ENCODE measurements around the gene TRIM46. TPM values are rescaled to one million over a fixed set of nuclear protein-coding genes. Genes with fewer than 3 reads are reported as not detected.

TRIM46 gene
- total and polyA plus RNA-seq, 2 of the 13 experiments (the other 11 are each of a cell fraction or from before 2014, with no cell fraction given): 0.04 to 0.09 TPM

DNA sequence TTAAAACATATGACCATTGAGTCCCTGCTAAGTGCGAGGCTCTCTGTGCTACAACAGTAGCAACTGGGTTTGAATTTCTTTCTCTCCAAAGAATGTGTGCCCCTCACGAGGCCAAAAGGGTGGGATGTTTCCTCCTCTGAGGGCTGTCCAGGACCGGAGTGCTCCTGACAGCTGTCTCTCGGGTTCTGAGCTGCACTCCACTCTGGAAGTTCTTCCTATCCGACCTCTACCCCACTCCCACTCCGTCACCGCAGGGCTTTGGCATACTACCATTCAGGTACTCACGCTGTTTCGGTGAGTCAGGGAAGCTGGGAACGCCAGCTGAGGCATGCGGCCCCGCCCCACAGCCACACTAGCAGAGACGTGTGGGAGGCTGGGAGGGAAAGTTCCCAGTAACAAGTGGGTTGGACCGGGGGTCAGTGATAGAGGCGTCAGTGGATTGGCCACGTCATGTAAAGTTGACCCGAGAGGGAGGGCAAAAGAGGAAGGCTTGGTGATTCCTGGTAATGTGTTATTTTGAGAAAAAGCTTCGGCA lies 38.7 kb upstream of the TRIM46 start (continued):
- TF ChIP-seq, protein P1, sequence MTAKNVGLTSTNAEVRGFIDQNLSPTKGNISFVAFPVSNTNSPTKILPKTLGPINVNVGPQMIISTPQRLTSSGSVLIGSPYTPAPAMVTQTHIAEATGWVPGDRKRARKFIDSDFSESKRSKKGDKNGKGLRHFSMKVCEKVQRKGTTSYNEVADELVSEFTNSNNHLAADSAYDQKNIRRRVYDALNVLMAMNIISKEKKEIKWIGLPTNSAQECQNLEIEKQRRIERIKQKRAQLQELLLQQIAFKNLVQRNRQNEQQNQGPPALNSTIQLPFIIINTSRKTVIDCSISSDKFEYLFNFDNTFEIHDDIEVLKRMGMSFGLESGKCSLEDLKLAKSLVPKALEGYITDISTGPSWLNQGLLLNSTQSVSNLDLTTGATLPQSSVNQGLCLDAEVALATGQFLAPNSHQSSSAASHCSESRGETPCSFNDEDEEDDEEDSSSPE (CRISPR knock-in tag; IDR thresholded peaks at IDR 0.05): peak; percentile 36; the same call in 1 of the 2 replicates
- TF ChIP-seq FOXK2 (IDR thresholded peaks at IDR 0.05) (0 out of 2 replicates have a peak, but pooled peaks have one; percentile 31), ZNF781 (CRISPR knock-in tag; IDR thresholded peaks at IDR 0.05; ENCODE audit: borderline replicate concordance, not compliant biosample characterization) (peak; percentile 84), HOXD1 (CRISPR knock-in tag; IDR thresholded peaks at IDR 0.05) (0 out of 2 replicates have a peak, but pooled peaks have one; percentile 51), ZNF891 (CRISPR knock-in tag; IDR thresholded peaks at IDR 0.05) (no peak), TEAD3 (CRISPR knock-in tag; optimal IDR thresholded peaks at IDR 0.05; ENCODE audit: borderline replicate concordance) (peak; percentile 76), ZKSCAN5 (CRISPR knock-in tag; IDR thresholded peaks at IDR 0.05) (no peak), HOXA5 (CRISPR knock-in tag; IDR thresholded peaks at IDR 0.05) (peak; percentile 75; the same call in 1 of the 2 replicates), ZNF124 (CRISPR knock-in tag; IDR thresholded peaks at IDR 0.05) (peak; percentile 30; the same call in 1 of the 2 replicates), ERF (CRISPR knock-in tag; IDR thresholded peaks at IDR 0.05) (0 out of 2 replicates have a peak, but pooled peaks have one; percentile 80), ZNF670 (CRISPR knock-in tag; IDR thresholded peaks at IDR 0.05; ENCODE audit: borderline replicate concordance) (0 out of 2 replicates have a peak, but pooled peaks have one; percentile 18)
- TF ChIP-seq, protein P2, sequence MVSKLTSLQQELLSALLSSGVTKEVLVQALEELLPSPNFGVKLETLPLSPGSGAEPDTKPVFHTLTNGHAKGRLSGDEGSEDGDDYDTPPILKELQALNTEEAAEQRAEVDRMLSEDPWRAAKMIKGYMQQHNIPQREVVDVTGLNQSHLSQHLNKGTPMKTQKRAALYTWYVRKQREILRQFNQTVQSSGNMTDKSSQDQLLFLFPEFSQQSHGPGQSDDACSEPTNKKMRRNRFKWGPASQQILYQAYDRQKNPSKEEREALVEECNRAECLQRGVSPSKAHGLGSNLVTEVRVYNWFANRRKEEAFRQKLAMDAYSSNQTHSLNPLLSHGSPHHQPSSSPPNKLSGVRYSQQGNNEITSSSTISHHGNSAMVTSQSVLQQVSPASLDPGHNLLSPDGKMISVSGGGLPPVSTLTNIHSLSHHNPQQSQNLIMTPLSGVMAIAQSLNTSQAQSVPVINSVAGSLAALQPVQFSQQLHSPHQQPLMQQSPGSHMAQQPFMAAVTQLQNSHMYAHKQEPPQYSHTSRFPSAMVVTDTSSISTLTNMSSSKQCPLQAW (CRISPR knock-in tag; IDR thresholded peaks at IDR 0.05): peak; percentile 69; the same call in 1 of the 2 replicates
- TF ChIP-seq, protein P3, sequence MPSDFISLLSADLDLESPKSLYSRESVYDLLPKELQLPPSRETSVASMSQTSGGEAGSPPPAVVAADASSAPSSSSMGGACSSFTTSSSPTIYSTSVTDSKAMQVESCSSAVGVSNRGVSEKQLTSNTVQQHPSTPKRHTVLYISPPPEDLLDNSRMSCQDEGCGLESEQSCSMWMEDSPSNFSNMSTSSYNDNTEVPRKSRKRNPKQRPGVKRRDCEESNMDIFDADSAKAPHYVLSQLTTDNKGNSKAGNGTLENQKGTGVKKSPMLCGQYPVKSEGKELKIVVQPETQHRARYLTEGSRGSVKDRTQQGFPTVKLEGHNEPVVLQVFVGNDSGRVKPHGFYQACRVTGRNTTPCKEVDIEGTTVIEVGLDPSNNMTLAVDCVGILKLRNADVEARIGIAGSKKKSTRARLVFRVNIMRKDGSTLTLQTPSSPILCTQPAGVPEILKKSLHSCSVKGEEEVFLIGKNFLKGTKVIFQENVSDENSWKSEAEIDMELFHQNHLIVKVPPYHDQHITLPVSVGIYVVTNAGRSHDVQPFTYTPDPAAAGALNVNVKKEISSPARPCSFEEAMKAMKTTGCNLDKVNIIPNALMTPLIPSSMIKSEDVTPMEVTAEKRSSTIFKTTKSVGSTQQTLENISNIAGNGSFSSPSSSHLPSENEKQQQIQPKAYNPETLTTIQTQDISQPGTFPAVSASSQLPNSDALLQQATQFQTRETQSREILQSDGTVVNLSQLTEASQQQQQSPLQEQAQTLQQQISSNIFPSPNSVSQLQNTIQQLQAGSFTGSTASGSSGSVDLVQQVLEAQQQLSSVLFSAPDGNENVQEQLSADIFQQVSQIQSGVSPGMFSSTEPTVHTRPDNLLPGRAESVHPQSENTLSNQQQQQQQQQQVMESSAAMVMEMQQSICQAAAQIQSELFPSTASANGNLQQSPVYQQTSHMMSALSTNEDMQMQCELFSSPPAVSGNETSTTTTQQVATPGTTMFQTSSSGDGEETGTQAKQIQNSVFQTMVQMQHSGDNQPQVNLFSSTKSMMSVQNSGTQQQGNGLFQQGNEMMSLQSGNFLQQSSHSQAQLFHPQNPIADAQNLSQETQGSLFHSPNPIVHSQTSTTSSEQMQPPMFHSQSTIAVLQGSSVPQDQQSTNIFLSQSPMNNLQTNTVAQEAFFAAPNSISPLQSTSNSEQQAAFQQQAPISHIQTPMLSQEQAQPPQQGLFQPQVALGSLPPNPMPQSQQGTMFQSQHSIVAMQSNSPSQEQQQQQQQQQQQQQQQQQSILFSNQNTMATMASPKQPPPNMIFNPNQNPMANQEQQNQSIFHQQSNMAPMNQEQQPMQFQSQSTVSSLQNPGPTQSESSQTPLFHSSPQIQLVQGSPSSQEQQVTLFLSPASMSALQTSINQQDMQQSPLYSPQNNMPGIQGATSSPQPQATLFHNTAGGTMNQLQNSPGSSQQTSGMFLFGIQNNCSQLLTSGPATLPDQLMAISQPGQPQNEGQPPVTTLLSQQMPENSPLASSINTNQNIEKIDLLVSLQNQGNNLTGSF (CRISPR knock-in tag; IDR thresholded peaks at IDR 0.05): peak; percentile 72; the same call in 1 of the 2 replicates
